HepG2 (cell line): ENCODE results near the gene PIEZO1. TPM values are rescaled to one million over a fixed set of nuclear protein-coding genes. Genes with fewer than 3 reads are reported as not detected.

Experiments
- ARID2 ChIP-seq: sonication (generic); formaldehyde crosslinking; IDR thresholded peaks from 2 replicates; pipeline ENCODE4 v1.8.1; 2022; ENCODE audit warnings: mild to moderate bottlenecking, missing genetic modification reagents, borderline replicate concordance
- ATF7-NPFF ChIP-seq: sonication (generic); formaldehyde crosslinking; IDR thresholded peaks from 2 replicates; pipeline ENCODE4 v1.8.1; 2023; ENCODE audit warnings: mild to moderate bottlenecking, low read depth, missing genetic modification reagents, moderate library complexity
- FLYWCH1 ChIP-seq: sonication (generic); formaldehyde crosslinking; IDR thresholded peaks from 2 replicates; pipeline ENCODE4 v1.8.1; 2023; ENCODE audit warnings: mild to moderate bottlenecking, missing genetic modification reagents
- MAX ChIP-seq: IDR thresholded peaks from 2 replicates; pipeline ENCODE4 v1.6.1; 2012; ENCODE audit warnings: inconsistent platforms
- PLRG1 ChIP-seq: fragments of 450-650 bp; conservative IDR thresholded peaks from 2 replicates; pipeline ENCODE4 v1.6.1; 2016
- SOX6 ChIP-seq, 2 experiments: fragments of 450-650 bp in 1 of 2; sonication (generic) in 1 of 2; formaldehyde crosslinking in 1 of 2; IDR thresholded peaks; 2 replicates each; pipeline versions ENCODE4 v1.4.0 to v1.6.1; 2017 to 2020; ENCODE audit warnings: antibody characterized with exemption in 1 of 2, mild to moderate bottlenecking in 1 of 2, missing genetic modification reagents in 1 of 2
- SRSF1 ChIP-seq: fragments of 200-400 bp; formaldehyde crosslinking; optimal IDR thresholded peaks from 2 replicates; pipeline ENCODE3; 2017; ENCODE audit warnings: mild to moderate bottlenecking, low read depth, low read length, moderate library complexity
- TCF7L2 ChIP-seq: IDR thresholded peaks from 2 replicates; pipeline ENCODE4 v1.6.1; 2011; ENCODE audit warnings: mild to moderate bottlenecking, low read depth, low read length, moderate library complexity
- TOE1 ChIP-seq: sonication (generic); formaldehyde crosslinking; IDR thresholded peaks from 2 replicates; pipeline ENCODE4 v1.4.0; 2020; ENCODE audit warnings: mild to moderate bottlenecking, missing genetic modification reagents
- ZFP91 ChIP-seq: sonication (generic); formaldehyde crosslinking; IDR thresholded peaks from 2 replicates; pipeline ENCODE4 v1.9.0; 2022; ENCODE audit warnings: missing genetic modification reagents, mild to moderate bottlenecking, borderline replicate concordance
- ZNF121 ChIP-seq: sonication (generic); formaldehyde crosslinking; IDR thresholded peaks from 2 replicates; pipeline ENCODE4 v1.5.0; 2020; ENCODE audit warnings: mild to moderate bottlenecking, missing genetic modification reagents
- ZNF142 ChIP-seq: sonication (generic); formaldehyde crosslinking; IDR thresholded peaks from 2 replicates; pipeline ENCODE4 v1.4.0; 2020; ENCODE audit warnings: missing genetic modification reagents
- ZNF34 ChIP-seq: sonication (generic); formaldehyde crosslinking; IDR thresholded peaks from 2 replicates; pipeline ENCODE4 v1.4.0; 2020; ENCODE audit warnings: mild to moderate bottlenecking, missing genetic modification reagents, borderline replicate concordance
- ZNF496 ChIP-seq: sonication (generic); formaldehyde crosslinking; IDR thresholded peaks from 2 replicates; pipeline ENCODE4 v1.8.1; 2023; ENCODE audit warnings: mild to moderate bottlenecking, moderate library complexity, missing genetic modification reagents; ENCODE audit not compliant: insufficient replicate concordance
- ZNF780A ChIP-seq: sonication (generic); formaldehyde crosslinking; IDR thresholded peaks from 2 replicates; pipeline ENCODE4 v1.8.0; 2022; ENCODE audit warnings: mild to moderate bottlenecking, missing genetic modification reagents, moderate library complexity
- ZNF878 ChIP-seq: sonication (generic); formaldehyde crosslinking; IDR thresholded peaks from 2 replicates; pipeline ENCODE4 v1.8.1; 2023; ENCODE audit warnings: mild to moderate bottlenecking, missing genetic modification reagents, moderate library complexity
- polyA plus RNA-seq, 8 experiments: library from polyadenylated mRNA; depleted of rRNA in 3 of 8; stranded (reverse) in 7 of 8; unstranded in 1 of 8; fragments of >200 nt; fragmentation: Illumina TruSeq in 4 of 8; extraction: Trizol in 4 of 8; gene quantifications; 2 replicates each; pipeline versions ENCODE4 v1.2.1 to v1.2.3, GENCODE V29; 2011 to 2016; ENCODE audit warnings: low read depth in 4 of 8, missing spikeins in 1 of 8, mixed read lengths in 1 of 8; ENCODE audit not compliant: insufficient read depth in 1 of 8
- total RNA-seq, 5 experiments: library from RNA; depleted of rRNA; stranded (reverse); fragments of >200 nt; fragmentation: Illumina TruSeq; extraction: Trizol; gene quantifications; 2 replicates each; pipeline ENCODE4 v1.2.3, GENCODE V29; 2016; ENCODE audit warnings: low read depth in 1 of 5

Gene PIEZO1
- total and polyA plus RNA-seq, 2 of the 13 experiments (the other 11 are each of a cell fraction or from before 2014, with no cell fraction given), result 67.9 to 85.0 TPM

- TF ChIP-seq ZNF780A (CRISPR knock-in tag), result no peak
- TF ChIP-seq ZNF34 (CRISPR knock-in tag), result 0 out of 2 replicates have a peak, but pooled peaks have one; percentile 54
- 0 out of 2 replicates have a peak, but pooled peaks have one; percentile 5 for TF ChIP-seq ZNF121 (CRISPR knock-in tag)
- TF ChIP-seq FLYWCH1 (CRISPR knock-in tag), result no peak
- TF ChIP-seq SRSF1, result peak; percentile 39
- no peak for TF ChIP-seq ZFP91 (CRISPR knock-in tag)
- TF ChIP-seq ZNF142 (CRISPR knock-in tag), result no peak
- no peak for TF ChIP-seq TOE1
- TF ChIP-seq MAX, result 0 out of 2 replicates have a peak, but pooled peaks have one; percentile 3
- no peak for TF ChIP-seq PLRG1
- TF ChIP-seq SOX6 (IDR thresholded peaks at IDR 0.05), result no peak
- TF ChIP-seq SOX6 (CRISPR knock-in tag; IDR thresholded peaks at IDR 0.05), result no peak
- TF ChIP-seq ATF7-NPFF (CRISPR knock-in tag), result no peak
- no peak for TF ChIP-seq ARID2 (CRISPR knock-in tag)
- no peak for TF ChIP-seq ZNF878 (CRISPR knock-in tag)
- TF ChIP-seq ZNF496 (CRISPR knock-in tag), result no peak
- no peak for TF ChIP-seq TCF7L2
Measured at GRCh38 chr16:88792078-88792550, 7.1 kb upstream of the PIEZO1 start (continued).
